ENCODE measurements around the gene DUOX1. TPM values are rescaled to one million over a fixed set of nuclear protein-coding genes. Genes with fewer than 3 reads are reported as not detected.
A peak's percentile ranks its signal among the peaks of the same experiment; 100 is the strongest.

DUOX1 gene
- total and polyA plus RNA-seq, 4 donors: 0.02 to 0.94 (median 0.08) TPM; not detected in 1

- Histone ChIP-seq H3K4me3 (ENCODE audit: low read depth in 1 of 3, low read length in 3 of 3) (peak overlapping the region; percentile 64 to 91 (median 73)), H3K27me3 (ENCODE audit: control insufficient read depth in 4 of 4, insufficient read depth in 4 of 4, low read length in 3 of 4) (no peaks in the 10 kb centered on the region), H3K27ac (ENCODE audit: low read depth in 1 of 2, low read length in 2 of 2) (peak overlapping the region; percentile 97 to 98), H3K36me3 (ENCODE audit: control insufficient read depth in 4 of 4, insufficient read depth in 3 of 4, low read depth in 1 of 4, low read length in 3 of 4) (no peaks in the 10 kb centered on the region), H3K9ac (ENCODE audit: low read depth in 1 of 2, low read length in 2 of 2) (peak overlapping the region; percentile 18 to 78), H3K9me3 (ENCODE audit: control insufficient read depth in 4 of 4, low read length in 3 of 4) (no peaks in the 10 kb centered on the region), H3K4me1 (ENCODE audit: control insufficient read depth in 4 of 4, insufficient read depth in 4 of 4, low read length in 3 of 4) (peaks cover 2 to 23% (median 15%) of the 10 kb centered on the region in 4 donors)
- TF ChIP-seq HNF4G (IDR thresholded peaks at IDR 0.05) (no peak), RAD21 (IDR thresholded peaks at IDR 0.05) (peak; percentile 9 to 49), REST (IDR thresholded peaks at IDR 0.05) (no peak), CTCF (IDR thresholded peaks at IDR 0.05; ENCODE audit: low read depth, low read length, missing input control) (peak; percentile 49), ZBTB33 (IDR thresholded peaks at IDR 0.05) (peak; percentile 86), ATF3 (IDR thresholded peaks at IDR 0.05) (peak; percentile 100), RXRA (IDR thresholded peaks at IDR 0.05) (peak in 1 of 2 donors; percentile 65), YY1 (IDR thresholded peaks at IDR 0.05) (peak; percentile 92), GABPA (IDR thresholded peaks at IDR 0.05 in 1 of 2, conservative IDR thresholded peaks at IDR 0.05 in 1 of 2) (peak in 1 of 2 donors; percentile 13), FOXA2 (IDR thresholded peaks at IDR 0.05) (no peak), MAX (IDR thresholded peaks at IDR 0.05) (peak; percentile 70), FOXA1 (IDR thresholded peaks at IDR 0.05) (no peak), JUND (IDR thresholded peaks at IDR 0.05) (peak in 1 of 2 donors; percentile 73), EGR1 (IDR thresholded peaks at IDR 0.05; ENCODE audit: low read depth in 2 of 2) (no peak), TAF1 (conservative IDR thresholded peaks at IDR 0.05) (peak; percentile 72), SP1 (IDR thresholded peaks at IDR 0.05) (peak; percentile 57), HNF4A (conservative IDR thresholded peaks at IDR 0.05) (peak; percentile 29 to 42), NR2F2 (IDR thresholded peaks at IDR 0.05) (peak; percentile 17)
- DNase-seq (ENCODE audit: low spot score): peak; percentile 97
- WGBS: under 1% methylated on average over 42 of the region's 42 CpGs
Measured at GRCh38 chr15:45198337-45199135, 68.7 kb downstream of the DUOX1 start.
